Right lung (tissue), 10 donors: ENCODE data around the gene NDUFA12. TPM values are rescaled to one million over a fixed set of nuclear protein-coding genes. Genes with fewer than 3 reads are reported as not detected.
A peak's percentile ranks its signal among the peaks of the same experiment; 100 is the strongest.
"Not testable (repeated sequence)": the region's sequence is repeated elsewhere in the genome, so short reads cannot be mapped to it uniquely, and the experiment has no call there.

Experiments used
- DNase-seq, 2 donors: peaks; one replicate each; pipeline ENCODE4 v3.0.0-alpha.2; 2013
- long read RNA-seq, 8 donors: transcript quantifications; one replicate each; lab custom pipeline, GENCODE V29; 2026
- polyA plus RNA-seq, 5 donors: library from polyadenylated mRNA; unstranded; fragments of 120-200 nt; gene quantifications; one replicate each; pipeline versions ENCODE4 v1.2.1 to v1.2.3, GENCODE V29; 2013; ENCODE audit warnings: inconsistent platforms in 1 of 5, low replicate concordance in 1 of 5; ENCODE audit not compliant: insufficient read length in 5 of 5, insufficient read depth in 1 of 5

Gene NDUFA12
- 10 to 100 TPM; 77.5 to 92.4 (median 91.8) TPM for polyA plus RNA-seq
- long read RNA-seq, donor 1, transcript NDUFA12-201 (4 exons, 635 nt) = major isoform, 148 of 234 reads
- long read RNA-seq, donor 1, transcript NDUFA12-202 (2 exons, 472 nt) = minor isoform, 5 of 234 reads
- long read RNA-seq, donor 1, partial matches to known transcripts = 80 of 234 reads
- long read RNA-seq, donor 1, other reads (novel, unspliced or antisense) = 0 of 234 reads
- long read RNA-seq, donor 2, transcript NDUFA12-201 (4 exons, 635 nt) = major isoform, 75 of 107 reads
- long read RNA-seq, donor 2, partial matches to known transcripts = 31 of 107 reads
- long read RNA-seq, donor 2, other reads (novel, unspliced or antisense) = 0 of 107 reads
- long read RNA-seq, donor 3, transcript NDUFA12-201 (4 exons, 635 nt) = major isoform, 109 of 168 reads
- long read RNA-seq, donor 3, partial matches to known transcripts = 55 of 168 reads
- long read RNA-seq, donor 3, other reads (novel, unspliced or antisense) = 0 of 168 reads
- long read RNA-seq, donor 4, transcript NDUFA12-201 (4 exons, 635 nt) = major isoform, 58 of 111 reads
- long read RNA-seq, donor 4, partial matches to known transcripts = 47 of 111 reads
- long read RNA-seq, donor 4, other reads (novel, unspliced or antisense) = 0 of 111 reads
- long read RNA-seq, donor 5, transcript NDUFA12-201 (4 exons, 635 nt) = major isoform, 168 of 233 reads
- long read RNA-seq, donor 5, partial matches to known transcripts = 61 of 233 reads
- long read RNA-seq, donor 5, other reads (novel, unspliced or antisense) = 0 of 233 reads
- long read RNA-seq, donor 6, transcript NDUFA12-201 (4 exons, 635 nt) = major isoform, 124 of 178 reads
- long read RNA-seq, donor 6, partial matches to known transcripts = 49 of 178 reads
- long read RNA-seq, donor 6, other reads (novel, unspliced or antisense) = 0 of 178 reads
- long read RNA-seq, donor 7, transcript NDUFA12-201 (4 exons, 635 nt) = major isoform, 84 of 85 reads
- long read RNA-seq, donor 7, partial matches to known transcripts = 0 of 85 reads
- long read RNA-seq, donor 7, other reads (novel, unspliced or antisense) = 0 of 85 reads
- long read RNA-seq, donor 8, transcript NDUFA12-201 (4 exons, 635 nt) = major isoform, 41 of 74 reads
- long read RNA-seq, donor 8, partial matches to known transcripts = 28 of 74 reads
- long read RNA-seq, donor 8, other reads (novel, unspliced or antisense) = 0 of 74 reads

DNA sequence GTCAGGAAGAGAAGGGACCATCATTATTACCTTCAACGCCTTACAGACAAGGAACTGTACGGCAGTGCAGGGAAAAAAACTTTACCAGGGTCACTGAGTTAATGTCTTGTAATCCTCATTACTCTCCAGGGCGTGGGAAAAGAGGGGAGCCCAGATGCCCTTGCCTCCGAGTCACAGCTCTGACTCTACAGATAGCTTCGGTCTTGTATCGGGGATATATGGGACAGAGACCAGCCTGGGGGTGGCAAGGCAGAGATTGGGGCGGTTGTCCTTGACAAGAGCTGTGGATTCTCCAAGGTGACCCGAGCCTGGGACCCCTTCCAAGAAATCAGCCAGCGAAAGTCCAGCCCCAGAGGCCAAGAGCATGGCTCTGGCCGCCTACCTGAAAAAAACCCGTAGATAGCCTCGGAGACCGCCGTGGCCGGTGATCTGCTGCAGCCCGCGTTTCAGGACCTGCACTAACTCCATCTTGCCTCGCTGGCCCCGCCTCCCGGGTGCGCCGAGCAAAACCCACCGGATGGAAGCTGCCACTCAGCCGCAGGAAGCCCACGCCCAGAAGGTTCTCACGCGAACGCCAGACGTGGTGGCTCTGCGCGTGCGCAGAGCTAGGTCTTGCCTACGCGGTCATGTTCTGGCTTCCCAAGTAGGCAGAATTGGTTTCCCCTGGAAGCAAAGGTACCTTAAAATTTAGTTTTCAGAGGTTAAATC is at the start of gene NDUFA12:
Gene NDUFA12 (minus strand): TSS at position 485 of the 708 bp plus-strand sequence. CDS start 17 bp downstream, at position 468.
- DNase-seq = peak; percentile 94 to 95

GRCh38 chr12:95051241-95051640 is 47.7 kb upstream of the NDUFA12 start:
- DNase-seq = no peak

- DNase-seq = no peak
These were observed 34.4 kb upstream of the NDUFA12 start for GRCh38 chr12:95037906-95038305.

- DNase-seq = no peak
These were observed 31.3 kb upstream of the NDUFA12 start for GRCh38 chr12:95034750-95035149.

GRCh38 chr12:95022477-95022876 is 19.0 kb upstream of the NDUFA12 start:
- no peak for DNase-seq

DNA sequence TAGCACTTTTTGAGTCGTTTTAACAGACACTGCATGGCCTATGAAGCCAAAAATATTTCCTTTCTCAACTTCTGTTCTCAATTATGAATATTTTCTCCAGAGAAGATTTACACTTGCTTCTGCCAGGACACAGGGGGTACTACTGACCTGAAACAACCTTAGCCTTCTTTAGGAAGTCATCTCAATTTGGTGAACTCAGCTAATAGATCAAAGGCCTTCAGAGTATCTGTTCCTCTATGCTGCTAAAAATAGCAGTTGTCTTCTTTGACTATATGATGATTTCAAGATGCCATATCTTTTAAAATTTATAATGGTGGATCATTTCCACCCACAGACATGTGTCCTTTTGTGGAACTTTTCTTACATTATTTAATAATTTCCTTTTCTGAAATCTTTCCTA is 14.0 kb upstream of the NDUFA12 start:
- DNase-seq = no peak

GRCh38 chr12:95016120-95016519 is 12.6 kb upstream of the NDUFA12 start:
- DNase-seq = no peak

GRCh38 chr12:95014554-95014953 is 11.1 kb upstream of the NDUFA12 start:
- no peak for DNase-seq

- DNase-seq = no peak
These were observed 2.7 kb upstream of the NDUFA12 start for GRCh38 chr12:95006206-95006605.

DNA sequence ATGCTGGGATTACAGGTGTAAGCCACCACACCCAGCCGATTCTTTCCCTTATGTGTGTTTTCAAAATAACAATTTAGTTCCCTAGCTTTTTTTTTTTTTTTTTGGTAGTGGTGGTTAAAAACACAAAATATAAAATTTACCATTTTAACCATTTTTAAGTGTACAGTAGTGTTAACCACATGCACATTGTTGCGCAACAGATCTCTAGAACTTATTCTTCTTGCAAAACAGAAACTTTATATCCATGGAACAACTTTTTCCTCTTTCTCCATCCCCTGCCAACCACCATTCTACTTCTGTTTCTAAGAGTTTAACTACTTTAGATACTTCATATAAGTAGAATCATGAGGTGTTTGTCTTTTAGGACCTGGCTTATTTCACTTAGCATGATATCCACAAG is 1.1 kb upstream of the NDUFA12 start:
- no peak for DNase-seq

DNA sequence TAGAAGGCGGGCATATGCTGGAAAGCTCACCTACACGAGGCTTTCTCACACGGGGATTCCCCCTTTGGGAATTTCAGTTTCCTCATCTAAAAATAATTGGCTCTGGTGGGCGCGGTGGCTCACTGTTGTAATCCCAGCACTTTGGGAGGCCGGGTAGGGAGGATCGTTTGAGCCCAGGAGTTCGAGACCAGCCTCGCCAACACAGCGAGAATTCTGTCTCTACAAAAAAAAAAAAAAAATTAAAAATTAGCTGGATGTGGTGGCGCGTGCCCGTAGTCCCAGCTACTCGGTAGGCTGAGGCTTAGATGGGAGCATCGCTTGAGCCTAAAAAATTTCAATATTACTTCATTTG is 400 bp upstream of the NDUFA12 start:
- no peak for DNase-seq

DNA sequence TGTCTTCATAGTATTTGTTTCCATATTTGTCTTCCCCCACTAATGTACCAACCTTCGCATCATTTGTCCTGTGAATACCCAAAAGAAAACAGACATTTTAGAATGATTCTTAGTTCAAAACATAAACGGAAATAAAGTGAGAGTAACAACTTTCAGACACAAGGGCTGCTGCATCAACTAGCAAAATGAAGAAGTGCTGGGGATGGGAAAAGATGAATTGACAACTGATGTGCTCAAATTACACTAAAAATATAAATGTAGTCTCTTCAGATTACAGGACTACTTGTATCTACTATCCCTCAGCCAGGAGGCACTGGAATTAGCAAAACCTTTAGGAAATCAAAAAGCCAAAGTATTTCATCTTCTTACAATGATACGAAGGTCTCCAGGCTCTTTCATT is 743 bp downstream of the NDUFA12 start:
- no peak for DNase-seq

DNA sequence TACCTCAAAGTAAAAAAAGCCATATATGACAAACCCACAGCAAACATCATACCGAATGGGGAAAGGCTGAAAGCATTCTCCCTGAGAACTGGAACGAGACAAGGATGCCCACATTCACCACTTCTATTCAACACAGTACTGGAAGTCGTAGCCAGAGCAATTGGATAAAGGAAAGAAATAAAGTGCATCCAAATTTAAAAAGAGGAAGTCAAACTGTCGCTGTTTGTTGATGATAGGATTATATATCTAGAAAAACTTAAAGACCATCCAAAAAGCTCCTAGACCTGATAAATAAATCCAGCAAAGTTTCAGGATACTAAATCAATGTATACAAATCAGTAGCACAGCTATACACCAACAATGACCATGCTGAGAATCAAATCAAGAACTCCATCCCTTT is 5.2 kb downstream of the NDUFA12 start:
- DNase-seq = no peak

DNA sequence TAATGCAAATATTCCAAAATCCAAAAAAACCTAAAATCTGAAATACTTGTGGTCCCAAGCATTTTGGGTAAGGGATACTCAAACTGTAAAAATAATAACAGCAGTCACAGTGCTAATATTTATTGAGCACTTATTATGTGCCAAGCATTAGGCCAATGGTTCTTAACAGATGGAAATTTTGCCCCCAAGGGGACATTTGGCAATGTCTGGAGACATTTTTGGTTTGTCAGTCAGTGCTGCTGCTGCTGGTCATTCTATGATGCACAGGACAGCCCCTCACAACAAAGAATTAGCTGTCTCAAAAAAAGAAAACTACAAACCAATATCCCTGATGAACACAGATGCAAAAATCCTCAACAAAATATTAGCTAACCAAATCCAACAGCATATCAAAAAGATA is 5.8 kb downstream of the NDUFA12 start:
- DNase-seq = no peak

DNA sequence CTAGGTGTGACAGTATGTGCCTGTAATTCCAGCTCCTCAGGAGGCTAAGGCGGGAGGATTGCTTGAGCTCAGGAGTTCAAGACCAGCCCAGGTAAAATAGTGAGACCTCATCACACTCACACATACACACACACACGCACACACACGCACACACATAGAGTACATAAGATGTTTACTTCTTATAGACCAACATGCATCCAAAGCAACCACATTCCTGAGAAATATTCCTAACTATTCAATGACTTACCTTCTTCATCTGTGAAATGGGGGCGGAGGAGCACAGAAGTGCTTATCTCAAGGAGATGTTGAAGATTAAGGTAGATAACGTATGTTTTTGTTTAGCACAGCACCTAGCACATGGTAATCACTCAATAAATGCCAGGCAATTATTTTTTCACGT is 6.4 kb downstream of the NDUFA12 start:
- DNase-seq = no peak

GRCh38 chr12:94994312-94994711 is 9.2 kb downstream of the NDUFA12 start:
- no peak for DNase-seq

DNA sequence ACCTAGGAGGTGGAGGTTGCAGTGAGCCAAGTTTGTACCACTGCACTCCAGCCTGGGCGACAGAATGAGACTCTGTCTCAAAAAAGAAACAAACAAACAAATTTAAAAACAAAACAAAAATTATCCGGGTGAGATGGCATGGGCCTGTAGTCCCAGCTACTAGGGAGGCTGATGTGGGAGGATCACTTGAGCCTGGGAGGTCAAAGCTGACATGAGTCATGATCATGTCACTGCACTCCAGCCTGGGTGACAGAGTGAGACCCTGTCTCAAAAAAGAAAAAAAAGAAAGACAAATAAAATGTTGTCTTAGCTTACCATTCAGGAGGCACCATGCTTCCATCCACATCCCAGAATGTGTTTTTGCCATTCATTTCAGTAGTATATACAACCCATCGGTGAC is 9.6 kb downstream of the NDUFA12 start:
- DNase-seq = not testable (repeated sequence)

- no peak for DNase-seq
These were observed 13.3 kb downstream of the NDUFA12 start for GRCh38 chr12:94990222-94990621.

DNA sequence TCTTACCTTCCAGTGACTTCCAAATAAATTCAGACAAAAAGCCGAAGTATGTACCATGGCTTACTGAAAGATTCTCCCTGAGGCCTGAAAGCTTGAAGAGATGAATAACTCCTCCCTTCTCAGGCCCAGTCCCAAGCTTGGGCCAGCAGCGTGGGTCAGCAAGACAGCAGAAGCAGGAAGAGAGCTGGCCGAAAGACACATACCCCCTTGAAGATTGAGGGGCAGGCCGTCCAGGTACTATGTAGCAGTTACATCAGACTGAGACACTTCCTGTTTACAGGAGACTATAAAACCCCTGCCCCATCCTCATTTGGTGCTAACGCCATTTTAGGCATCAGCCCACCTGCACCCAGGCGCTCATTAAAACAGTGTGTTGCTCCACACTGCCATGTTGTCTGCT is 15.0 kb downstream of the NDUFA12 start:
- DNase-seq = no peak

DNA sequence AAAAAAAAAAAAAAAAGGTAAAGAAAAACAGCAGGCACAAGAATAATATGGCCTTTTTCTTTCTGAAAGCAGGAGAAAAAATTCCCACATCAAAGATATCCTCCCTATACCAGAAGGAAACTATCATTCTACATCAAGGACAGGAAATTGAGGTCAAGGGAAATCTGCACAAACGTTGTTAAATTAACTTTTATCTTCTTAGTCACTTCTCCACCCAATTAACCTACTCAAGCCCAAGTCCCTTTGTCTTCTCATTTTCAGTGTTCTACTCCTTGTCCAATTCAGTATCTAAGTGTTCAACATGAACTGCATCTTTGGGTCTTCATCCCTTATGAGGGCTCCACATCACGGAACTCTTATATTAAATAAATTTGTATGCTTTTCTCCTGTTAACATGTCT is 15.7 kb downstream of the NDUFA12 start:
- no peak for DNase-seq

GRCh38 chr12:94987076-94987669 is 16.3 kb downstream of the NDUFA12 start:
- no peak for DNase-seq
